GM23248 (cell line): ENCODE data around the gene RAI1.

Experiments used
- EZH2 ChIP-seq: fragments of 200-600 bp; sonication (generic); IDR thresholded peaks from 2 replicates; pipeline ENCODE4 v1.6.1; 2018; ENCODE audit warnings: antibody characterized with exemption, mild to moderate bottlenecking; ENCODE audit not compliant: insufficient read depth, poor library complexity, severe bottlenecking
- EZH2phosphoT487 ChIP-seq: fragments of 200-600 bp; sonication (generic); IDR thresholded peaks from 2 replicates; pipeline ENCODE4 v1.6.1; 2018; ENCODE audit warnings: antibody characterized with exemption, moderate library complexity, mild to moderate bottlenecking, low read depth; ENCODE audit not compliant: insufficient read depth

DNA sequence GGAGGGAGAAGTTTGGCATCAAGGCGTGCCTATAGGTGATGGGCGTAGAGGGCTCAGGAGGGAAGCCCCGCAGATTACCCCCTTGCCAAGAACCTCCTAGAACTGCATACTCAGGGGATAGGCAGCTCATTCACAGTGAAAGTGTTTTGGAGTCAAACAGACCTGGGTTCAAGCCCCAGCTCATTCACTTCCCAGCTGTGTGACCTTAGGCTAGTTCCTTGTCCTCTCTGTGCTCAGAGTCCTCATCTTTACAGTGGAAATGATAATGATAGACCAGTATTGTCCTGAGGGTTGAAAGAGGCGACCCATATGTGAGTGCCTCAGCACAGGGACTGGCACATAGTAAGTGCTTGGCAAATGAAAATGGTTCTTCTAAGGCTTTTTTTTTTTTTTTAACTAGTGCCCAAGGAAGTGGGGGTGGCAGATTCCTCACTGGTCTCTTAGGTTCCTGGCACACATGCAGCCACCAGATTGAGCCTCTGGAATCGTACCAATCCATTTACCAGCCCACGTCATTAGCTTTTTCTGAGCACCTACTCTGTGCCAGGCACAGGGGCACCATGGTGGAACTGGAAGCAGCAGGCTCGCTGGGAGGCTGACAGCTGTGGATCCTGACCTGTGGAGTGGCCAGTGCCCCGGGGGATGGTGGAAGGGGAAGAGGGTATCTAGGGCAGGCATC lies 79.8 kb downstream of the RAI1 start:
- TF ChIP-seq EZH2, result no peak
- TF ChIP-seq EZH2phosphoT487, result no peak
